Caco-2 (cell line): ENCODE measurements around the gene ATRIP. TPM values are rescaled to one million over a fixed set of nuclear protein-coding genes. Genes with fewer than 3 reads are reported as not detected.

Experiments
- BruUV-seq: library from RNA; stranded (reverse); fragments of 400-500 nt; replicated peaks from 2 replicates; lab custom pipeline; 2021; lab: Mats Ljungman, UMichigan
- CTCF ChIA-PET: fragments of 300-600 bp; sonication (Branson Sonifier 250); formaldehyde crosslinking; loops from one replicate; lab custom pipeline; 2022; ENCODE audit warnings: antibody characterized with exemption; lab: Charles Lee
- POLR2A ChIA-PET: fragments of 300-600 bp; sonication (Branson Sonifier 250); formaldehyde crosslinking; loops from one replicate; lab custom pipeline; 2022; ENCODE audit warnings: antibody characterized with exemption; lab: Charles Lee
- DNase-seq, 2 experiments: peaks; one replicate each; pipeline versions ENCODE4 v3.0.0 to v3.0.0-alpha.2; 2020 to 2022
- H3K27me3 ChIP-seq: replicated peaks from 2 replicates; pipeline ENCODE4 v1.6.0; 2011; ENCODE audit warnings: low read length; ENCODE audit not compliant: control insufficient read depth, insufficient read depth
- H3K36me3 ChIP-seq: 2 replicates; pipeline ENCODE4 v1.5.1; 2011; ENCODE audit warnings: low read length; ENCODE audit not compliant: control insufficient read depth, insufficient read depth
- H3K4me1 ChIP-seq: fragments of 250-450 bp; sonication (Bioruptor Pico); 2 replicates; pipeline ENCODE4 v1.5.1; 2020; ENCODE audit warnings: mild to moderate bottlenecking
- H3K4me3 ChIP-seq: 2 replicates; pipeline ENCODE4 v1.5.1; 2011; ENCODE audit warnings: low read depth, mild to moderate bottlenecking, control low read depth, low read length
- H3K9me3 ChIP-seq: fragments of 250-450 bp; sonication (Bioruptor Pico); 2 replicates; pipeline ENCODE4 v1.5.1; 2020; ENCODE audit warnings: mild to moderate bottlenecking, moderate library complexity
- H3K27ac Mint-ChIP-seq: one replicate; pipeline ENCODE4 v1.8.0; 2022; ENCODE audit warnings: mixed read lengths; ENCODE audit not compliant: unreplicated experiment
- H3K27me3 Mint-ChIP-seq: one replicate; pipeline ENCODE4 v1.8.0; 2022; ENCODE audit warnings: mixed read lengths; ENCODE audit not compliant: insufficient read depth, unreplicated experiment
- H3K36me3 Mint-ChIP-seq: one replicate; pipeline ENCODE4 v1.8.0; 2022; ENCODE audit warnings: mild to moderate bottlenecking, mixed read lengths; ENCODE audit not compliant: insufficient read depth, unreplicated experiment
- H3K4me1 Mint-ChIP-seq: one replicate; pipeline ENCODE4 v1.8.0; 2022; ENCODE audit warnings: low read depth, mixed read lengths; ENCODE audit not compliant: unreplicated experiment
- H3K4me3 Mint-ChIP-seq: one replicate; pipeline ENCODE4 v1.8.0; 2022; ENCODE audit warnings: mild to moderate bottlenecking, moderate library complexity, mixed read lengths; ENCODE audit not compliant: unreplicated experiment
- H3K9me3 Mint-ChIP-seq: one replicate; pipeline ENCODE4 v1.8.0; 2022; ENCODE audit warnings: mixed read lengths; ENCODE audit not compliant: unreplicated experiment
- CTCF ChIP-seq, 2 experiments: fragments of 200-600 bp in 1 of 2; IDR thresholded peaks; 1 replicate in 1 of 2; 2 replicates in 1 of 2; pipeline versions ENCODE4 v1.5.1 to v1.8.0; 2011 to 2022; ENCODE audit warnings: antibody characterized with exemption in 1 of 2, control low read depth in 1 of 2, inconsistent platforms in 1 of 2, low read depth in 1 of 2, low read length in 1 of 2, mild to moderate bottlenecking in 1 of 2, moderate library complexity in 1 of 2; ENCODE audit not compliant: insufficient read depth in 1 of 2, severe bottlenecking in 1 of 2, unreplicated experiment in 1 of 2
- intact Hi-C: fragments of 100-400 bp; cut with micrococcal nuclease; formaldehyde crosslinking; loops from one replicate; pipeline ENCODE4 v1.10.0; 2022; ENCODE audit not compliant: unreplicated experiment
- total RNA-seq: library from RNA; stranded (reverse); gene quantifications from 2 replicates; pipeline ENCODE4 v1.2.3, GENCODE V29; 2022

The ATRIP gene
- total RNA-seq, 1 experiment from 2014 or later, result 15.9 TPM

DNA sequence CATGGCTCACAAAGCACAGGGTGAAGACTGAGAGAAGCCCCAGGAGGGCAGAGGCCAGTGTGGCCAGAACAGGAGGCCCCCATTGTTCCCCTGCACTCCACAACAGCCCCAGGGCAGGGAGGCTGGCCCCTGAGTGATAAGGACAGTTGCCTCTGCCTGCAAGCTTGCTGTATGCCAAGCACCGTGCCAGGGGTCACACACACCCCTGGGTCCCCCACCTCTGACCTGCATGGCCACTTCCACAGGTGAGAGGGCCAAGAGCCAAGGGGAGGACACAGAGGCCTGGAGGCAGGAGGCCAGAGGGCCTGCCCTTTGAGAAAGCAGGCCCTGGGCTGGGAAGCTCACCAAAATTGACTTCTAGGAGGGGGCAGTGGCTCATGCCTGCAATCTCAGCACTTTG lies 23.7 kb downstream of the ATRIP start:
- H3K4me3 Mint-ChIP-seq, result peak overlapping the region; percentile 16
- no peaks in the 10 kb centered on the region for H3K27me3 Mint-ChIP-seq
- H3K27ac Mint-ChIP-seq, result peak overlapping the region; percentile 74
- H3K9me3 Mint-ChIP-seq, result no peaks in the 10 kb centered on the region
- Histone ChIP-seq H3K4me3 (no peak overlapping the region), H3K27me3 (no peaks in the 10 kb centered on the region), H3K36me3 (peaks cover 2% of the 10 kb centered on the region; the same call in 1 of the 2 replicates), H3K4me1 (peaks cover 35% of the 10 kb centered on the region), H3K9me3 (no peaks in the 10 kb centered on the region)
- intact Hi-C loops, result no loop called here
- H3K4me1 Mint-ChIP-seq, result peaks cover 21% of the 10 kb centered on the region
- BruUV-seq, result no TSS peak
- no peak for TF ChIP-seq CTCF (IDR thresholded peaks at IDR 0.05; ENCODE audit: insufficient read depth in 1 of 2, low read depth in 1 of 2, low read length in 1 of 2, severe bottlenecking in 1 of 2, unreplicated experiment in 1 of 2)
- DNase-seq, result no peak
- ChIA-PET POLR2A (interaction anchor here (1.0 kb wide), 1 partner anchor 82 kb away, joined by 4 read pairs; no protein-coding TSS in a partner anchor), CTCF (interaction anchor here (0.5 kb wide), 1 partner anchor 142 kb away, joined by 5 read pairs; no protein-coding TSS in a partner anchor)
- H3K36me3 Mint-ChIP-seq, result peaks cover 45% of the 10 kb centered on the region

DNA sequence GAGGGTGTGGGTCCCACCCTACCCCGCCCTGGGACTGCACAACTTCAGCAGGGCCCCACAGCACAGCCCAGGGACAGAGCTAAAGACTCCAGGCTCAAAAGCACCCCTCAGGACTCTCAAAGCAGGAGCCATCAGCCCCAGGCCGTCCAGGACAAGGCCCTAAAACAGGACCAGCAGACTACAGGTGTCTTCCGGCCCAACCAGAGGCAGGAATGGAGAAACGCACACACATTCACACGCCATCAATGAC lies 26.1 kb downstream of the ATRIP start:
- Mint-ChIP-seq H3K9me3 (no peaks in the 10 kb centered on the region), H3K4me1 (peaks cover 17% of the 10 kb centered on the region), H3K27ac (peak overlapping the region; percentile 97), H3K36me3 (peaks cover 39% of the 10 kb centered on the region), H3K27me3 (no peaks in the 10 kb centered on the region), H3K4me3 (peak overlapping the region; percentile 88)
- POLR2A ChIA-PET, result interaction anchor here (0.5 to 2.1 kb wide), 8 partner anchors 26 to 894 kb away, joined by 3 to 21 read pairs (median 8); partner anchors contain the start of genes ATRIP, CCDC51, CSPG5 and IP6K2
- Histone ChIP-seq H3K4me3 (peak overlapping the region; percentile 39), H3K36me3 (no peaks in the 10 kb centered on the region), H3K9me3 (no peaks in the 10 kb centered on the region), H3K27me3 (no peaks in the 10 kb centered on the region), H3K4me1 (peaks cover 22% of the 10 kb centered on the region; the same call in 1 of the 2 replicates)
- CTCF ChIA-PET, result interaction anchor here (0.6 to 2.9 kb wide), 16 partner anchors 10 to 190 kb away, joined by 3 to 77 read pairs (median 9); partner anchors contain the start of genes ATRIP, CCDC51, CELSR3 and PFKFB4
- intact Hi-C loops, result loop anchor here (1.0 kb wide), 1 partner anchor 76 kb away; no protein-coding TSS in a partner anchor
- TSS peak; percentile 76 for BruUV-seq
- TF ChIP-seq CTCF (IDR thresholded peaks at IDR 0.05; ENCODE audit: insufficient read depth in 1 of 2, low read depth in 1 of 2, low read length in 1 of 2, severe bottlenecking in 1 of 2, unreplicated experiment in 1 of 2), result no peak
- DNase-seq, result peak; percentile 65 to 77

GRCh38 chr3:48472923-48473616 lies 26.5 kb downstream of the ATRIP start:
- Histone ChIP-seq H3K36me3 (no peaks in the 10 kb centered on the region), H3K9me3 (no peaks in the 10 kb centered on the region), H3K4me3 (peak overlapping the region; percentile 39), H3K4me1 (peaks cover 22% of the 10 kb centered on the region; the same call in 1 of the 2 replicates), H3K27me3 (no peaks in the 10 kb centered on the region)
- BruUV-seq, result no TSS peak
- Mint-ChIP-seq H3K9me3 (no peaks in the 10 kb centered on the region), H3K27ac (peak overlapping the region; percentile 97), H3K4me1 (peaks cover 20% of the 10 kb centered on the region), H3K36me3 (peaks cover 39% of the 10 kb centered on the region), H3K4me3 (peak overlapping the region; percentile 88), H3K27me3 (no peaks in the 10 kb centered on the region)
- intact Hi-C loops, result loop anchor here (1.0 kb wide), 3 partner anchors 8 to 75 kb away; no protein-coding TSS in a partner anchor
- ChIA-PET CTCF (interaction anchor here (0.6 to 2.9 kb wide), 23 partner anchors 9 to 997 kb away, joined by 3 to 77 read pairs (median 7); partner anchors contain the start of genes ATRIP, CCDC51, CELSR3 and DAG1), POLR2A (interaction anchor here (0.5 to 2.1 kb wide), 22 partner anchors 8 to 895 kb away, joined by 3 to 21 read pairs (median 4); partner anchors contain the start of genes ATRIP, CCDC51, CSPG5 and IP6K2)
- DNase-seq, result peak; percentile 98 to 99
- peak; percentile 78 for TF ChIP-seq CTCF (IDR thresholded peaks at IDR 0.05; ENCODE audit: insufficient read depth in 1 of 2, low read depth in 1 of 2, low read length in 1 of 2, severe bottlenecking in 1 of 2, unreplicated experiment in 1 of 2)
